Activated naive CD4-positive, alpha-beta T cell (primary cell): ENCODE data around the gene CA7.

Experiments
- DNase-seq, 4 experiments: peaks; one replicate each; lab custom pipeline; 2025; lab: John Stamatoyannopoulos, UW

The CA7 gene

DNA sequence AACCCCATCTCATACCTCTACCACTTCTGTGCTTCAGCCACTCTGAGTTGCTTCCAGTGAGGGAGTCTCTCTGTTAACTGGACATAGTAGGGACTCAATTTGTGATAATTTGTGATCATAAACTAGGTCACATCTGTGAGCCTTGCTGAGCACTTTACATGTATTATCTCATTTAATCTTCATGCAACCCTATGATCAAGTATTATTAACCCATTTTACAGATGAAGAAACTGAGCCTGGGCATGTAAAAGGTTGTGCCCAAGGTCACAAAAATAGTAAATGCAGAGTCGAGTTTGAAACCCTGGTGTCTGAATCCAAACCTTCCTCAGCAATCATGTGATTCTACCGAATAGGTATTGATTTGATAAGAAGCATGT, 54.7 kb downstream of the CA7 start:
- DNase-seq: no peak

DNA sequence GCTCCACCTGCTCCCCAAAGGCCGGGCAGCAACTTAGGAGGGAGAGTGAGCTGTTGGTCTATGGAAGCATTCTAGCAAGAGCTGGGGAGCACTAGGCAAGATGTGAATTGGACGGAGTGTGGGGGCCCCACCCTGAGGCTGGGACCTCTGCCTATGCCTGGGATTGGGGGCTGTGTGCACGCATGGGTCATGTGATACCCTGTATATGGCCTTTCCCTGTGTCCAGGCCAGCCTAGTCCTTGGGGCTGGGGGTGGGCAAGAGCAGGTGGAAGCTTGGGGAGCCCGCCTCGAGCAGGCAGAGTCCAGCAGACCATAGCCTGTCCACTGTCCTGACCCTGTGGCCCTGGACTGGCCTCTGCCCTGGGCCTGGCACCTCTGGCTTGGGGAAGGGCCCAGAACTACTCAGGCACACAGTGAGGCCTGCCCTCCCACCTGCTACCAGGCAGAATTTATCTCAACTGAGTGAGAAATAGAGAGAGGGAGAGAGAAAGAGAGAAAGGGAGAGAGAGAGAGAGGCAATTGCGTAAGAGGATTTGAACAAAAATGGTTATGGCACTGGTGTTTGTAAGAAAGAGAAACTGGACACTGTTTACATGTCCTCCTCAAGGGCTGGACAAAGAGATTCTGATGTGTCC, 55.2 kb downstream of the CA7 start:
- no peak for DNase-seq

DNA sequence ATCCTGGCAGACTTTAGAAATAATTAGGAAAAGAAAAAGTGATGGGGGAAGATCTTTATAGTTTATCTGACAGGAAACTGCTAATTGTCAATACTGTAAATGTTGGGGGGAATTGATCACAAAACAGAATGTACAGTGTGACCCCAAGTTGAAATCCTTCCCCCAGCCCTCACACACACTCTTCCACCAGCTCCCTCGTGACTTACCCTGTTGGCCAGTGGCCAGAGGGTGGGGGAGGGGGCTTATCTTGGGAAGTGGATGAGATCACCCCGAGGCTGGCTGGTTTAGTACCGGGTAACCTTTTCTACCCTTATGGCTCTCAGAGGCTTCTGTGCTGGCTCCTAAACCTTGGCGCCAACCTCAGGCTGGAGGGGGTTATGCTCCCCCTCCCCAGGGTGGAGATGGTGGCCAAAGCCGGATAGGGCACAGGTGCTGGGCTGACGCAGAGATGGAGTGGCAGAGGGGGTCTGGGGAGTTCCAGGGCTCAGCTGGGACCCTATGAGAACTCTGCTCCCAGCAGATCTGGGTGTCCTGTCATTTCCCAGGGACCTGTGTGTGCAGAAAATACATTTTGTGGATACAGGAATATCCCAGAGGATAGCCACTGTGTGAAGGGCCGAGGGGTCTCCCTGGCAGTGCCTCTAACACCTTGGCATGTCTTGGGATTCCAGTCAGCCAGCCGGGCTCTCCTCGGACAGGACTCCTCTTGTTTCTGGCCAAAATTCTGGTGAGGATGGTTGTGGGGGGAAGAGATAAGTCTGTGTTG, 55.9 kb downstream of the CA7 start:
- DNase-seq: no peak

DNA sequence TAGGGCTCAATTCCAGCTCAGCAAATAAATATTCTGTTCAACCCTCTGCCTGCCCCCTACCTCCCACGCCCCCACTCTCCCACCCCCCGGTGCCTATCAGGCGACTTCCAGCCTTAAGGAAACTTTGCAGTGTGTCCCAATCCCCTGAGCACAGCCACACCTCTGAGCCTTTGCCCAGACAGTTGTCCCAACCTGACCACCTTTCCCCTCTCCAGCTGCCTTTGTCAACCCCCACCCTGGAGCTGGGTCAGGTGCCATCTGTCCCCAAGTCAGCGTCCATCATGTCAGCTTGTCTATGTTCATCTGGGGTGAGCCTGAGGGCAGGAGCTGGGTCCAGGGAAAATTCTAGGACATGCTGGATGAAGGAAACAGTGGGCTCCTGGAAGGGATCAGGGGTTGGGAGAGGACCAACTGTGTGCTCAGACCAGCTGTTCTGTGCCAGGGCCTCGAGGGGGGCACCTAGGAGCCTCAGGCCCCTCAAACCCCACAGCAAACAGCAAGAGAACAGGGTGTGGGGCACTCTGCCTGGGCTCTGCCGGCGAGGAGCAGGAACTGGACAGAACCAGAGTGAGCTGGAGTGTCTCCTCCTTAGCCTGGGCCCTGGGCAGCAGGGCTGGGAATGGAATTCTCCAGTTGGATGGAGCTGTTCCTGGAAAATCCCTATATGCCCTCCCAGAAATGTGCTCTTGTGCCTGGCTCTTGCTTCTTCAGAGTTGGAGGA, 56.7 kb downstream of the CA7 start:
- DNase-seq: no peak

DNA sequence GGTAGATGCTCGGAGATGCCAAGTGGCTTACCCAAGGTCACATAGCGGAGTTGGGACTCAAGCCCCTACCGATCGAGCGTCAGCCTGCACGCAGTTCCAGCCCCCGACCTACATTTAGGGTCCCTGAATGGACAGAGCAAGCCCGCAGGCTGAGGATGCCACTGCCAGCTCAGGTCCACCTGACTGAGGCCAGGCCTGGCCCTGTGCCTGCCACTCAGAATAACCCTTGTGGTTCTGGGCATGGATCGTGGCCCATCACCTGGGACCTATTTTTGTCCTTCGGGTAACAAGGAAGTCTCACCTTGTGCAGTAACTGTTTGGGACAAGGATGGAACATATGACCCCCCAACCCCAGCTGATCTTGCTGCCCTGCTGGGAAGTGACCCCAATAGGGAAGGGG, 57.4 kb downstream of the CA7 start:
- no peak for DNase-seq

DNA sequence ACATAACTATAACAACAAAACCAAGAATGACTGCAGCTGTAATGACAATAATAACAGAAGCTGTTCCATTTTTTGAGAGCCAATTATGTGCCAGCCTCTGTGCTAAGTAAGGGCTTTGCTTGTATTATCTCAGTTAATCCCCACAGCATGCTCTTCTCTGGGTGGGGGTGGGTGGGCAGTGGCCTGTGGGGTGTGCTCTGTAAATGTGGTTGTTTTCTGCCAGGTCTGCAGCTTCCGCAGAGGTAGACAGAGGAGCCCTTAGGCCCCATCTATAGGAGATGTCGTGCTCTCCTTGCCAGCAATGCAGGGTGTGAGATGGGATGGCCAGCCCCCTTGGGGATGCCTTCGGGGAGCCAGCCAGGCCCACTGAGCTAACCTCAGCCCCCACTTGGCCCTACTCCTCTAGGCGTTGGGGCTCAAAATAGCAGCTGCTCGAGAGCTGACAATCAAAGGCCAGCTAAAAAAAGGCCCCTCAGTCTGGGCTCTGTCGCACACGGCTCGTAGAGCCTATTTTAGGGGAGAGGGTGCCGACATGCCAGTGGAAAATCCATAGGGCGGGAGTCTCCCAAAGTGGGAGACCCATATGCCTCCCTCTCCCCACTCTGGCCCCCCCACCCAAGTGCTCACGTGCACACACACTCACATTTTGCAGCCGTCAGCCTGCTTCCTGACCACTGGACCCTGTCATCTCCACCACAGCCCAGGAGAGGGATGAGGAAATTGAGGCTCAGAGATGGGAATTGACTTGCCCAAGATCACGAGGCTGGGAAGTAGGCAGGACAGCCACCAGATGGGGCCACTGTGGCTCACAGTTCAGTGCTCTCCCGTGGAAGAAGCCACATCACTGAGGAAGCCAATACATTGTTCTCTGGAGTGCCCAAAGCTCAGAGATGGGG, 58.7 kb downstream of the CA7 start:
- DNase-seq: no peak
